ENCODE results near the gene SHOC2.

- TF ChIP-seq POLR2A (IDR thresholded peaks at IDR 0.05; ENCODE audit: control extremely low read depth in 1 of 2, low read depth in 2 of 2, low read length in 2 of 2): no peak
- TF ChIP-seq SUZ12 (IDR thresholded peaks at IDR 0.05; ENCODE audit: low read length): no peak
- no peak for TF ChIP-seq CBX8 (IDR thresholded peaks at IDR 0.05; ENCODE audit: borderline replicate concordance, low read depth, low read length)
- no peak for TF ChIP-seq USF2 (IDR thresholded peaks at IDR 0.05; ENCODE audit: low read length)
- no peak for TF ChIP-seq RXRA (IDR thresholded peaks at IDR 0.05; ENCODE audit: insufficient read depth, low read depth, low read length)
- TF ChIP-seq ZNF274 (IDR thresholded peaks at IDR 0.05; ENCODE audit: borderline replicate concordance, extremely low read depth, low read length): no peak
These were observed 72.8 kb downstream of the SHOC2 start for GRCh38 chr10:110992006-110992800.

Data from H1 (cell line).